Colonic mucosa (tissue), 4 donors: ENCODE measurements around the gene PLCD3. TPM values are rescaled to one million over a fixed set of nuclear protein-coding genes. Genes with fewer than 3 reads are reported as not detected.

Source experiments
- DNase-seq: peaks from one replicate; pipeline ENCODE4 v3.0.0-alpha.2; 2020
- H3K27ac ChIP-seq: fragments of 200-600 bp; one replicate; pipeline ENCODE4 v1.8.0; 2021
- H3K27me3 ChIP-seq: fragments of 200-600 bp; one replicate; pipeline ENCODE4 v1.8.0; 2021
- H3K36me3 ChIP-seq: fragments of 200-600 bp; one replicate; pipeline ENCODE4 v1.8.0; 2021
- H3K4me1 ChIP-seq: fragments of 200-600 bp; one replicate; pipeline ENCODE4 v1.8.0; 2021; ENCODE audit warnings: mild to moderate bottlenecking
- H3K4me3 ChIP-seq: fragments of 200-600 bp; one replicate; pipeline ENCODE4 v1.8.0; 2021
- H3K9ac ChIP-seq, 2 donors: one replicate each; pipeline ENCODE4 v1.7.0; 2013; ENCODE audit warnings: control low read depth in 2 of 2, low read depth in 2 of 2, low read length in 2 of 2
- H3K9me3 ChIP-seq: fragments of 200-600 bp; one replicate; pipeline ENCODE4 v1.8.0; 2021
- intact Hi-C: fragments of 100-400 bp; cut with DNase I; formaldehyde crosslinking; loops from one replicate; pipeline ENCODE4 v1.14.1; 2022
- total RNA-seq, 2 donors: library from RNA; stranded (reverse); fragmentation: NEBNext Ultra II Directional in 1 of 2; extraction: Animal tissue kit (Norgen Biotek cat#: 25700) in 1 of 2; gene quantifications; one replicate each; pipeline ENCODE4 v1.2.1, GENCODE V29; 2021
- TF ChIP-seq, protein P1 (sequence below): fragments of 200-600 bp; IDR thresholded peaks from one replicate; pipeline ENCODE4 v1.8.0; 2022; ENCODE audit warnings: antibody characterized with exemption, mild to moderate bottlenecking
- donor health status: healthy.
- donor health status: DM: no; HTN: no; CAD: no.
- donor health status: DM: no; HTN: no; CAD: no.

The PLCD3 gene
- total RNA-seq, 2 donors from 2014 or later = 300 to 312 TPM

DNA sequence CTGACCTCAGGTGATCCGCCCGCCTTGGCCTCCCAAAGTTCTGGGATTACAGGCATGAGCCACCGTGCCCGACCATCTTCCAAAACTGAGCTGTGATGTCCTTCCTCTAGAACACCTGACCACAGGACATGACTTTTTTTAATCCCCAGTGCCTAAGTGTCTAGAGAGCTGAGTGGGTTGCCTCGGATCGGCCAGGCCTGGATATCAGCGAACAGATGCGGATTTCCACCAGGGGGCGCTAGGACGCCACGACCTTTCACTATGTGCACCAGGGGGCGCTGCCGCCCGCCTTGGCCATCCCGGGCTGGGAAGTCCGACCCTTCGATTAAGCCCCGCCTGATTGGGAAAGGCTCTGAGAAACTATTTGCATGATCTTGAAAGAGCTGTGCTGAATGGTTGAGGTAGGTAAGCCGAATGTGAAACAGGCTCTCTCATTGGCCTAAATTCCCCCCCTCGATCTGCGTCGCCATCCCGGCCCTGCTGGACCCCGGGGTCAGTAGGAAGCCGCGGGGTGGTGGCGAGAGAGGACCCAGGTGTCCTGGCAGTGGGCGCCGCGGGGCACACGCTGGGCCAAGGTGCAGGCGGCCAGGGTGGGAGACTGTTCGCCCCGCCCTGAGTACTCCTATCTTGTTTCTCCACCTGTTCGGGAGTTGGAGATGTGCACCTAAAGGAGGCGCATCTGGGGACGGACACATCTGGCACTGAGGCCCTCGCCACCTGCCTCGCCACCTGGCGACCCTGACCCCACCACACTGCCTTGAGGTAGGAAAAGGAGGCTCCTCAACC is 3.1 kb upstream of the PLCD3 start, which contains the start of gene ACBD4:
Gene ACBD4 (plus strand): TSS at position 496 of the 786 bp plus-strand sequence. CDS start 458 bp downstream, outside the sequence.
- peak; percentile 97 for DNase-seq
- peak within 1 kb of the TSS; percentile 86 to 96 for H3K9ac ChIP-seq
- TF ChIP-seq, protein P1, sequence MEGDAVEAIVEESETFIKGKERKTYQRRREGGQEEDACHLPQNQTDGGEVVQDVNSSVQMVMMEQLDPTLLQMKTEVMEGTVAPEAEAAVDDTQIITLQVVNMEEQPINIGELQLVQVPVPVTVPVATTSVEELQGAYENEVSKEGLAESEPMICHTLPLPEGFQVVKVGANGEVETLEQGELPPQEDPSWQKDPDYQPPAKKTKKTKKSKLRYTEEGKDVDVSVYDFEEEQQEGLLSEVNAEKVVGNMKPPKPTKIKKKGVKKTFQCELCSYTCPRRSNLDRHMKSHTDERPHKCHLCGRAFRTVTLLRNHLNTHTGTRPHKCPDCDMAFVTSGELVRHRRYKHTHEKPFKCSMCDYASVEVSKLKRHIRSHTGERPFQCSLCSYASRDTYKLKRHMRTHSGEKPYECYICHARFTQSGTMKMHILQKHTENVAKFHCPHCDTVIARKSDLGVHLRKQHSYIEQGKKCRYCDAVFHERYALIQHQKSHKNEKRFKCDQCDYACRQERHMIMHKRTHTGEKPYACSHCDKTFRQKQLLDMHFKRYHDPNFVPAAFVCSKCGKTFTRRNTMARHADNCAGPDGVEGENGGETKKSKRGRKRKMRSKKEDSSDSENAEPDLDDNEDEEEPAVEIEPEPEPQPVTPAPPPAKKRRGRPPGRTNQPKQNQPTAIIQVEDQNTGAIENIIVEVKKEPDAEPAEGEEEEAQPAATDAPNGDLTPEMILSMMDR = peak; percentile 100
- peak within 1 kb of the TSS; percentile 65 for H3K27ac ChIP-seq
- peak within 1 kb of the TSS; percentile 82 for H3K4me3 ChIP-seq
- intact Hi-C loops = loop anchor here (2.0 kb wide), 1 partner anchor 61 kb away; no protein-coding TSS in a partner anchor
- H3K4me1 ChIP-seq = peaks cover 10% of the 10 kb centered on the region
- H3K36me3 ChIP-seq = no peaks in the 10 kb centered on the region
- H3K9me3 ChIP-seq = no peaks in the 10 kb centered on the region
- H3K27me3 ChIP-seq = no peaks in the 10 kb centered on the region

DNA sequence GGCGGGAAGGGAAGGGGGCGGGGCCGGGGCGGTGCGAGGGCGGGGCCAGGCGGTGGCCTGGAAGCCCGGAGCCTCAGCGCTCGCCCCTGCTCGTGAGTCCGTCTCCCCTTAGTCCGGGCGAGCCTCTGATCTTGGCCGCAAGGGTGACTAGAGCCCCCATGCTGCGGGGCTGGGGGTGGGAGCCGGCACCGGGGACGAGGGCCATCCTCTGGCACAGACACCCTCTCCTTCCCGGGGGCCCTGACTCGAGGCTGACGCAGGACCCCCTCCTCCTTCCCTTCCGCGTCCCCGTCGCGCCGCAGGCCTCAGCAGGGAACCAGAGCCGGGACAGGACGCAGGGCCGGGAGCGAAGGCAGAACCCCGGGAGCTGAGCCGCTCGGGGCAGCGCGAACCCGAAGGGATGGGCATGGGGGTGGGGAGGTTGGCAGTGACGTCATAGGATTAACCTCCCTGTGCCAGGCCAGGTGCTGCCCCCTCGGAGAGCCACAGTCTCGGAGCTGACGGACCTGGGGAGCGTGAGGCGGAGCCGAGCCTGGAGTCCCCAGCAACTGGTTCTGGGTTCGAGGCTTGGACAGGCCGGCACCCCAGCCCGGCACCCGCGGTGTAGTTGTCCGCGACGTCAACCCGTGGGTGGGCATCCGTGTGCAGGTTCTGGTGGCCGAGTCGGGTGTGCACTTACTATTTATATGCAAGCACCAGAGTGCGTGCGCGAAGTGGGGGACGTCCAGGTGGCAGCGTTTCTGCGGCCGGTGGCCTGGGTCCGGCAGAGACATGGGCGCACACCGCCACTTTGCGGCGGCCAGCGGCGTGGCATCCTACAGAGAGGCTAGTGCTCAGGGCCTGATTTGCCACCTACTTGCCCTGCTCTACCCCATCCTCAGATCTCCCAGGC is 503 bp upstream of the PLCD3 start:
- TF ChIP-seq, protein P1 = peak; percentile 72
- intact Hi-C loops = loop anchor here (5.0 kb wide), 1 partner anchor 36 kb away; no protein-coding TSS in a partner anchor

DNA sequence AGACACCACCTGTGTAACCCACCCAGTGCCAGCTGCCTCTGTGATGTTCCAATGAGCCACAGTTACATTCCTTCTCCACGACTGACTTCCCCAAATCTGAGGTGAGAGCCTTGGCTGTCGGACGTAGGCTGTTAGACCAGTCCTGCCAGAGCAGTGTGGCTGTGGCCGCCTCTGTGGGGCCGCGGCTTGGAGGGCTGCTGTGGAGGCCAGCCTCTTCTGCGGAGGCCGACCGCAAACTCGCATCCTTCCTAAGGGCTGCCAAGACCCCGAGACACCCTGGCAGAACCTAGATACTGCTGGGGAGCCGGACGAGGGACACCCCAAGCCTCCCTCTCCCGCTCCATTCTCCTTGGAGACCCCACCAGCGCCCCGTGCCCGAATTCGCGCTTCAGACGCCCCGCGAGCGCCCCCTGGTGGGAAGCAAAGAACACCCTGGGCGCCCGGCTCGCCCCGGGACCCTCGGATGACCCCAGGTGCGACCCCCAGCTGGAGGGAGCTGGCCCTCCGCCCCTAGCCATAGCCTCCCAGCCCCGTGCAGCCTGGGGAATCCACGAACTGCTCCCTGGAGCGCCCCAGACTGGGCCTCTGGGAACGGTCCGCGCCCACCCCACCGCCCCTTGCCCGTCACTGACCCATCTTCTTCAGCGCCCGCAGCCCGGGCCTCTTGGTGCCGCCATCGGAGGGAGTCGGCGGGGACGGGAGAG is 547 bp downstream of the PLCD3 start:
- peak overlapping the region; percentile 90 for H3K27ac ChIP-seq
- intact Hi-C loops = loop anchor here (5.0 kb wide), 1 partner anchor 34 kb away; no protein-coding TSS in a partner anchor

More for the DNA sequence above, 503 bp upstream of the PLCD3 start:
- no peaks in the 10 kb centered on the region for H3K27me3 ChIP-seq
- H3K4me3 ChIP-seq = peak overlapping the region; percentile 97
- H3K36me3 ChIP-seq = no peaks in the 10 kb centered on the region
- no peaks in the 10 kb centered on the region for H3K9me3 ChIP-seq
- peak overlapping the region; percentile 97 for H3K9ac ChIP-seq
- DNase-seq = peak; percentile 85
- peaks cover 23% of the 10 kb centered on the region for H3K4me1 ChIP-seq
- peak overlapping the region; percentile 90 for H3K27ac ChIP-seq

DNA sequence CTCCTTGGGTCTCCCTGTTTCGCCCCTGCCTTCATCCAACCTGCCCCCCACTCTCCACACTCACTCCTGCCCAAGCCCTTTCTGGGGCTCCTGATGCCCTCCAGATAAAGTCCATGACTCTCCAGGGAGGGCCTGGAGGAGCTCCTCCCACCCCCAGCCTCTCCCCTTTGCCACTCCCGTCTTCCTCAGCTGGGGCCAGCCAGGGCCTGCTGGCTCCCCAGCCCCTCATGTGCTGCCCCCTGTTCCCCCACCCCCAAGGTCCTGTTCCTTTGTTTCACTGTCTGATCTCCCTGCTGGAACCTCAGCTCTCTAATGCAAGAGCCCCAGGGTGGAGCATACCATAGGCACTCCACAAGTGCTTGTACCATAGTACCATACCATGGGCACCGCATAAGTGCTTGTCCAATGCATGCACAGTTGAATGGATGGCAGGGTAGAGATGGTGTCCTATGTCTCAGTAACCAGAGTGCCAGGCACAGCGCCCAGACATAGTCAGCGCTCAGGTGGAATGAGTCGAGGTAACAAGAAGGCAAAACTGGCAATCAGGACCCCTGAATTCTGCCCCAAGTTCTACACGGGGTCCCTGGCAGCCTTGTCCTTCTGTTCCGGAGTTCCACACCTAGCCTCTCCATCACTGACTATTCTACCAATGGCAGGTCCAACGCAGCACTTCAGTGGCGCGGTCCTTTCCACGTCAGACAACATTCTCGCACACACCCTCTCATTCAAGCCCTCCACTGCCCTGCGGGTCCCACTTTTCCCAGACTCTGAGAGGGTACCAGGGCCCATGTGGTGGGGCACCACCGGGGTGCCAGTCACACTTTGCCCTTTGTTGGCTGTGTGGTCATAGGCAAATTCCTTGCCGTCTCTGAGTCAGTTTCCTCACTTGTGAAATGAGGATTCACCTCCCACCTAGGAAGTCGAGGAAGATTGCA is 1.4 kb downstream of the PLCD3 start:
- no peaks in the 10 kb centered on the region for H3K9me3 ChIP-seq
- H3K9ac ChIP-seq = peak overlapping the region; percentile 77 to 98
- H3K4me1 ChIP-seq = peaks cover 16% of the 10 kb centered on the region
- peak overlapping the region; percentile 97 for H3K4me3 ChIP-seq
- H3K27ac ChIP-seq = peak overlapping the region; percentile 90
- intact Hi-C loops = loop anchor here (5.0 kb wide), 1 partner anchor 34 kb away; no protein-coding TSS in a partner anchor
- TF ChIP-seq, protein P1 = no peak
- H3K27me3 ChIP-seq = no peaks in the 10 kb centered on the region
- no peaks in the 10 kb centered on the region for H3K36me3 ChIP-seq
- peak; percentile 45 for DNase-seq

More for the DNA sequence above, 547 bp downstream of the PLCD3 start:
- H3K27me3 ChIP-seq = no peaks in the 10 kb centered on the region
- TF ChIP-seq, protein P1 = peak; percentile 92
- no peaks in the 10 kb centered on the region for H3K9me3 ChIP-seq
- peak overlapping the region; percentile 97 for H3K4me3 ChIP-seq
- peaks cover 24% of the 10 kb centered on the region for H3K4me1 ChIP-seq
- DNase-seq = peak; percentile 71
- no peaks in the 10 kb centered on the region for H3K36me3 ChIP-seq
- peak overlapping the region; percentile 77 to 98 for H3K9ac ChIP-seq
